Neural progenitor cell (in vitro differentiated cells): ENCODE data around the gene YARS1. TPM values are rescaled to one million over a fixed set of nuclear protein-coding genes. Genes with fewer than 3 reads are reported as not detected.

Experiments used
- DNase-seq: peaks from one replicate; pipeline ENCODE4 v3.0.0-alpha.2; 2016; ENCODE audit warnings: low spot score
- H2AFZ ChIP-seq: fragments of 200-600 bp; sonication (generic); replicated peaks from 2 replicates; pipeline ENCODE4 v1.6.1; 2016; ENCODE audit warnings: antibody characterized with exemption
- H3F3A ChIP-seq: fragments of 200-600 bp; sonication (generic); 2 replicates; pipeline ENCODE4 v1.6.1; 2016; ENCODE audit warnings: antibody characterized with exemption, low read depth
- H3K27ac ChIP-seq: fragments of 200-600 bp; sonication (generic); 2 replicates; pipeline ENCODE4 v1.5.1; 2016; ENCODE audit warnings: mild to moderate bottlenecking
- H3K27me3 ChIP-seq: fragments of 200-600 bp; sonication (generic); 2 replicates; pipeline ENCODE4 v1.6.1; 2016; ENCODE audit warnings: mild to moderate bottlenecking, moderate library complexity
- H3K36me3 ChIP-seq: fragments of 200-600 bp; sonication (generic); 2 replicates; pipeline ENCODE4 v1.5.1; 2016
- H3K4me1 ChIP-seq: fragments of 200-600 bp; sonication (generic); 2 replicates; pipeline ENCODE4 v1.6.1; 2016; ENCODE audit warnings: mixed run types
- H3K4me2 ChIP-seq: fragments of 200-600 bp; sonication (generic); 2 replicates; pipeline ENCODE4 v1.6.1; 2016
- H3K4me3 ChIP-seq: fragments of 200-600 bp; sonication (generic); 2 replicates; pipeline ENCODE4 v1.5.1; 2016
- H3K79me2 ChIP-seq: fragments of 200-600 bp; sonication (generic); 2 replicates; pipeline ENCODE4 v1.6.1; 2016; ENCODE audit warnings: low read depth
- H3K9ac ChIP-seq: fragments of 200-600 bp; sonication (generic); 2 replicates; pipeline ENCODE4 v1.6.1; 2016
- H3K9me3 ChIP-seq: fragments of 200-600 bp; sonication (generic); 2 replicates; pipeline ENCODE4 v1.5.1; 2016; ENCODE audit warnings: low read depth
- H4K20me1 ChIP-seq: fragments of 200-600 bp; sonication (generic); 2 replicates; pipeline ENCODE4 v1.6.1; 2016; ENCODE audit warnings: low read depth
- H3K27ac Mint-ChIP-seq: 3 replicates; pipeline ENCODE4 v1.8.0; 2021; ENCODE audit warnings: mixed read lengths
- H3K27me3 Mint-ChIP-seq: 2 replicates; pipeline ENCODE4 v1.8.0; 2022; ENCODE audit warnings: low read depth, mild to moderate bottlenecking, inconsistent platforms, moderate library complexity, mixed read lengths; ENCODE audit not compliant: insufficient read depth
- H3K36me3 Mint-ChIP-seq: 3 replicates; pipeline ENCODE4 v1.8.0; 2021; ENCODE audit warnings: mixed read lengths
- H3K4me1 Mint-ChIP-seq: 3 replicates; pipeline ENCODE4 v1.8.0; 2021; ENCODE audit warnings: mixed read lengths
- H3K4me3 Mint-ChIP-seq: 3 replicates; pipeline ENCODE4 v1.8.0; 2021; ENCODE audit warnings: mild to moderate bottlenecking, moderate library complexity, mixed read lengths
- H3K9me3 Mint-ChIP-seq: 3 replicates; pipeline ENCODE4 v1.8.0; 2020; ENCODE audit warnings: mixed read lengths
- EZH2 ChIP-seq: fragments of 200-600 bp; sonication (generic); IDR thresholded peaks from 2 replicates; pipeline ENCODE4 v1.6.1; 2017; ENCODE audit warnings: antibody characterized with exemption, mild to moderate bottlenecking, moderate library complexity
- EZH2phosphoT487 ChIP-seq: fragments of 200-600 bp; sonication (generic); IDR thresholded peaks from 2 replicates; pipeline ENCODE4 v1.6.1; 2017; ENCODE audit warnings: antibody characterized with exemption
- total RNA-seq: library from RNA; depleted of rRNA; stranded (reverse); fragments of >200 nt; gene quantifications from 2 replicates; pipeline ENCODE4 v1.2.3, GENCODE V29; 2015; ENCODE audit warnings: low replicate concordance
- TF ChIP-seq, protein P1 (sequence below): fragments of 200-600 bp; sonication (generic); IDR thresholded peaks from 2 replicates; pipeline ENCODE4 v1.5.1; 2017; ENCODE audit warnings: antibody characterized with exemption, mild to moderate bottlenecking

The YARS1 gene
- 38.2 and 61.5 TPM in 2 replicates for total RNA-seq

DNA sequence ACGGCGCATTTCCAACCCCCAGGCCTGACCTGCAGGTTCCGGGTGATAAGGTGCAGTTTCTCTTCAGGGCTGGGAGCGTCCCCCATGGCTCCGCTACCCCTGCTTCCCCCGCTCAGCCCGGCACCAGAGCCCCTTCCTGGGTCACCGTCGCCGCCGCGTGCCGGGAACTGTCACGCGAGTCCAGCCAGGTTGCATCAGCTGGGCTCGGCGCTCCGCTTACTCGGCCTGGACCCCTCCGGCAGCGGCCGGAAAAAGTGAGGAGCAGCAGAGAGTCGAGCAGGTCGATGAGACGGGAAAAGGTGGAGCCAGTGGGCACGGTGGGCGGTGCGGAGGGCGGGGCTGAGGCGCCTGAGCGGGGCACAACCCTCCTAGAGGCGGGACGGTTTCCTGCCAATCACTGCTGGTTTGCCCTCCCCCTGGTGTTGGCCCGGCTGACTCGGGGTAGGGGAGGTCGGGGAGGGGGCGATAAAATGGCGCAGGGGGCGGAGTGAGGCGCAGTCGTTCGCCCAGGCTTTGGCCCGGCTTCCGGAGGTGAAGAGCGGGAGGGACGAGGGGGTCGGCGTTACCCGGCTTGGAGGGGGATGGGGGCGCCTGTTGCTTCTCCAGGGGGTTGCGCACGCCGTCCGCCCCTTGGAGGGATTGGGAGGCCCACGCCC is at the start of gene YARS1, which contains the start of gene S100PBP:
TSS of gene YARS1 (minus strand) at position 200 of the 656 bp plus-strand sequence. CDS start at position 86, 114 bp downstream.
TSS of gene S100PBP (plus strand) at position 495 of the 656 bp plus-strand sequence. CDS start 8,447 bp downstream, outside the sequence.
- Mint-ChIP-seq H3K36me3 (peaks cover 14% of the 10 kb centered on the region), H3K9me3 (no peaks in the 10 kb centered on the region), H3K4me1 (peaks cover 29% of the 10 kb centered on the region), H3K27ac (peak within 1 kb of the TSS; percentile 85), H3K27me3 (peaks cover 3% of the 10 kb centered on the region), H3K4me3 (peak within 1 kb of the TSS; percentile 99)
- H3K4me2 ChIP-seq: peak within 1 kb of the TSS; percentile 89
- H3K27me3 ChIP-seq: no peaks in the 10 kb centered on the region
- H3K79me2 ChIP-seq: peaks cover 88% of the 10 kb centered on the region
- peak within 1 kb of the TSS; percentile 93 for H3K27ac ChIP-seq
- no peaks in the 10 kb centered on the region for H3K9me3 ChIP-seq
- peak within 1 kb of the TSS; percentile 72 for H3K9ac ChIP-seq
- H3K4me1 ChIP-seq: peaks cover 22% of the 10 kb centered on the region
- H3K36me3 ChIP-seq: no peaks in the 10 kb centered on the region
- peak within 1 kb of the TSS; percentile 74 for H2AFZ ChIP-seq
- H3K4me3 ChIP-seq: peak within 1 kb of the TSS; percentile 86
- H3F3A ChIP-seq: peaks cover 18% of the 10 kb centered on the region
- no peaks in the 10 kb centered on the region for H4K20me1 ChIP-seq
- TF ChIP-seq EZH2phosphoT487 (no peak), EZH2 (no peak)
- TF ChIP-seq, protein P1, sequence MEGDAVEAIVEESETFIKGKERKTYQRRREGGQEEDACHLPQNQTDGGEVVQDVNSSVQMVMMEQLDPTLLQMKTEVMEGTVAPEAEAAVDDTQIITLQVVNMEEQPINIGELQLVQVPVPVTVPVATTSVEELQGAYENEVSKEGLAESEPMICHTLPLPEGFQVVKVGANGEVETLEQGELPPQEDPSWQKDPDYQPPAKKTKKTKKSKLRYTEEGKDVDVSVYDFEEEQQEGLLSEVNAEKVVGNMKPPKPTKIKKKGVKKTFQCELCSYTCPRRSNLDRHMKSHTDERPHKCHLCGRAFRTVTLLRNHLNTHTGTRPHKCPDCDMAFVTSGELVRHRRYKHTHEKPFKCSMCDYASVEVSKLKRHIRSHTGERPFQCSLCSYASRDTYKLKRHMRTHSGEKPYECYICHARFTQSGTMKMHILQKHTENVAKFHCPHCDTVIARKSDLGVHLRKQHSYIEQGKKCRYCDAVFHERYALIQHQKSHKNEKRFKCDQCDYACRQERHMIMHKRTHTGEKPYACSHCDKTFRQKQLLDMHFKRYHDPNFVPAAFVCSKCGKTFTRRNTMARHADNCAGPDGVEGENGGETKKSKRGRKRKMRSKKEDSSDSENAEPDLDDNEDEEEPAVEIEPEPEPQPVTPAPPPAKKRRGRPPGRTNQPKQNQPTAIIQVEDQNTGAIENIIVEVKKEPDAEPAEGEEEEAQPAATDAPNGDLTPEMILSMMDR: no peak
- DNase-seq: peak; percentile 99

DNA sequence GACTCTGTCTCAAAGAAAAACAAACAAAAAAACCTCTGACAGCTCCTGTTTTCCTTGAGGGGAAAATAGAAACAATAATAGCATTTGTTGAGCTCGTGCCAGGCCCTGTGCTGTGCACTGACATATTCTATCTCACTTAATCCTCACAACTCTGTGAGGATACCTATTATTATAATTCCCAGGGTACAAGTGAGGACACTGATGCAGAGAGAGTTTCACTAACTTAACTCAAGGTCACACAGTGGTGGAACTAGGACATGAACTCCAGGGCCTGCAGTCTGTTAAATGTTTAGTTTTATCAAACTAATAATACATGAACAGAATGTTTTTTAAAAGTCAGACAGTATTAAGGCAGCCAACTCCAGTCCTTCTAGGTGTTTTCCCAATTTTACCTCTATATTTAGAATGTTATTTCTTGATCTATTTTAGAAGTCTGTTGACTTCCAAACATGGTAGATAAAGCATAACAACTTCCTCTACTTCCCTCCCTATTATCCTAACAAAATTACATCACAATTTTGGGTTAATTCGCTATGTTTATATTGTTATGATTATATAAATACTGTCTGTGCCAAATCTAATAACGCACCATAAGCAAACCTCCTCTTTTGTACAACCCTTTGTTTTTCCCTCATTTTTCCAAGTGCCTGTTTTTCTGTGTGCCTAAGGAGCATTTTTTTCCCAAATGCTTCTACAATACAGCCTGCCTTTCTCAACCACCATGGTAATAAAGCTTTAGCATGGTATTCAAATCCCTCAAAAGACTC is 48.7 kb upstream of the YARS1 start:
- peaks cover 12% of the 10 kb centered on the region for H3K27me3 Mint-ChIP-seq
- no peak overlapping the region for H3K27ac ChIP-seq
- no peaks in the 10 kb centered on the region for H3K9me3 ChIP-seq
- H3K27me3 ChIP-seq: peaks cover 14% of the 10 kb centered on the region
- H3K4me3 ChIP-seq: no peak overlapping the region
- TF ChIP-seq, protein P1: no peak
- TF ChIP-seq EZH2: no peak
- no peak for TF ChIP-seq EZH2phosphoT487
- no peaks in the 10 kb centered on the region for H3K36me3 ChIP-seq
- H3K4me1 ChIP-seq: peaks cover 12% of the 10 kb centered on the region
- no peaks in the 10 kb centered on the region for H3K9me3 Mint-ChIP-seq
- H2AFZ ChIP-seq: no peak overlapping the region
- H3K4me3 Mint-ChIP-seq: no peak overlapping the region
- H3F3A ChIP-seq: peaks cover 15% of the 10 kb centered on the region
- H3K79me2 ChIP-seq: no peaks in the 10 kb centered on the region
- H4K20me1 ChIP-seq: no peaks in the 10 kb centered on the region
- no peak for DNase-seq
- peaks cover 42% of the 10 kb centered on the region for H3K4me1 Mint-ChIP-seq
- H3K9ac ChIP-seq: no peak overlapping the region
- no peak overlapping the region for H3K27ac Mint-ChIP-seq
- peaks cover 17% of the 10 kb centered on the region for H3K36me3 Mint-ChIP-seq
- H3K4me2 ChIP-seq: no peak overlapping the region

DNA sequence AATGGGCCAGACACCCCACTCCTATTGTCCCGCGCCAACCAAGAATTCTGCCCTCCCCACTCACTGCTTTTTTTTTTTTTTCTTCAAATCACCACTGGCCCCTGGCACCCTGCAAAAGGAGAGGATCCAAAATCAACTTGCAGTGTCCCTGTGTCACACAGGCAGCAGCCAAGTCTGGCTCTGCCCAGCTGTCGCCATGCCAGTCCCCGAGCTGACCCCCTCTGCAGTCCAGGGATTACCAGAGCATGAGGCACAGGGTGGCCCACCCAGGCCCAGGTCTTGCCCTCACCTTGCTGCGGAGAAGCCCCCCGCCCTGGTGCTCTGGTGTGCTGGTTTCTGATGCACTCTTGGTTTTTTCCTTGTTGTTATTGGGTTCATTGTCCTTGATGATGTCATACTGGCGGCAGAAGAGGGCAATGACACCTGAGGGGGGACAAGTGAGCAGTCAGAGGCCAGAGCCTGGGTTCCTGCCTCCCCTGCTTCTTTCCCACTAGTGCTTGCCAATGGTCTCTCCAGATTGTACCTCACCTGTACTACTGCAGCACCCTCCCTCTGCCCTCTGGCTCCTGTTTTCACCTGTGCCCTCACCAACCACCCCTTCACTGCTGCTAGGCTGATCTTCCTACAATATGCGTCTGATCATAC is 47.3 kb upstream of the YARS1 start:
- H3K79me2 ChIP-seq: no peaks in the 10 kb centered on the region
- no peaks in the 10 kb centered on the region for H3K36me3 ChIP-seq
- no peak overlapping the region for H2AFZ ChIP-seq
- no peaks in the 10 kb centered on the region for H4K20me1 ChIP-seq
- H3K4me2 ChIP-seq: no peak overlapping the region
- Mint-ChIP-seq H3K4me1 (peaks cover 35% of the 10 kb centered on the region), H3K36me3 (peaks cover 19% of the 10 kb centered on the region), H3K27ac (peak overlapping the region; percentile 88), H3K4me3 (no peak overlapping the region), H3K9me3 (no peaks in the 10 kb centered on the region), H3K27me3 (peaks cover 5% of the 10 kb centered on the region)
- H3K27ac ChIP-seq: no peak overlapping the region
- DNase-seq: no peak
- H3K4me1 ChIP-seq: peaks cover 4% of the 10 kb centered on the region
- TF ChIP-seq, protein P1: no peak
- TF ChIP-seq EZH2phosphoT487: no peak
- no peak for TF ChIP-seq EZH2
- H3K9me3 ChIP-seq: no peaks in the 10 kb centered on the region
- no peak overlapping the region for H3K9ac ChIP-seq
- peaks cover 8% of the 10 kb centered on the region for H3F3A ChIP-seq
- H3K4me3 ChIP-seq: no peak overlapping the region
- peaks cover 4% of the 10 kb centered on the region for H3K27me3 ChIP-seq
